NCI-H187 (cell line): ENCODE results near the gene ZNF580.

ENCODE experiments used
- DNase-seq, 2 experiments: peaks; one replicate each; lab custom pipeline; 2025; lab: John Stamatoyannopoulos, UW

Gene ZNF580

DNA sequence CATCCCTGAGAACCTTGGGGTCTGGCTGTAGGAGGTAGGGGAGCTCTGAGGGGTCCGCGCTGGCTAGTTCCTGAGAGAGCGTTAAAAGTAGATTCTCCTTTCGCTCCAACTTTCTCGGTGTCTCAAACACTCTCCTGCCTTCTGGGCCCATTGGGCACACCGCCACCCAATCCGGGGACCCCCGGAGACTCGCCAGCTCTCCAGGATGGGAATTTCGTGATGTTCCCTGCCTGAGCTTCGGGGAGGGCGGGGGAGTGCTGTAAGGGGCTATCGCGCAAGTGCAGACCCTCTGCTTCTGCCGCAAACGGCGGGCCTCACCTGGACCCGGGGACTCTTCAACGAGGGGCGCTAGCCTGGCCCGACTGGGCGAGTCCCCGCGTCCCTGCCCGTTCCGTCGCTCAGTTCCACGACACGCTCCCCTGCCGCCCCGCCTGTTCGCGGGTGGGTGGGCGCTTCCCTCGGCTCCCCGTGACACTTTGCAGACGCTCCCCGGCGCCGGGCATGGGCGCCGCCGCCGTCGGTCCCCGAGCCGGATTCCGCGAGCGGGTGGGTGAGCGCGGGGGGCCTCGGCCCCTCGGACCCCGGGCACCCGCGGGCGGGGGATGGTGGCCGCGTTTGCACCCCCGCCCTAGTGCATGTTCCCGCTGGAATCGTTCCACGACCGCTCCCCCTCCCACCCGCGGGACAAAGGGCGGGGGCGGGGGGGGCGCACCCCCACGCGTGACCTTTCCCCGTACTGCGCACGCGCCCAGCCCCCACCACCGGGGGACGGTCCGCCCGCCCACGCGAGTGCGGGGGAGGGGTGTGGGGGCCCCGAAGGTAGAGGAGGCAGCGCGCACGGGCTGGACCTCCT, 7.2 kb downstream of the ZNF580 start, which contains the start of gene CCDC106:
TSS of gene CCDC106 (plus strand) at position 481 of the 853 bp plus-strand sequence. CDS start 835 bp downstream, outside the sequence.
- DNase-seq: peak; percentile 42 to 55

DNA sequence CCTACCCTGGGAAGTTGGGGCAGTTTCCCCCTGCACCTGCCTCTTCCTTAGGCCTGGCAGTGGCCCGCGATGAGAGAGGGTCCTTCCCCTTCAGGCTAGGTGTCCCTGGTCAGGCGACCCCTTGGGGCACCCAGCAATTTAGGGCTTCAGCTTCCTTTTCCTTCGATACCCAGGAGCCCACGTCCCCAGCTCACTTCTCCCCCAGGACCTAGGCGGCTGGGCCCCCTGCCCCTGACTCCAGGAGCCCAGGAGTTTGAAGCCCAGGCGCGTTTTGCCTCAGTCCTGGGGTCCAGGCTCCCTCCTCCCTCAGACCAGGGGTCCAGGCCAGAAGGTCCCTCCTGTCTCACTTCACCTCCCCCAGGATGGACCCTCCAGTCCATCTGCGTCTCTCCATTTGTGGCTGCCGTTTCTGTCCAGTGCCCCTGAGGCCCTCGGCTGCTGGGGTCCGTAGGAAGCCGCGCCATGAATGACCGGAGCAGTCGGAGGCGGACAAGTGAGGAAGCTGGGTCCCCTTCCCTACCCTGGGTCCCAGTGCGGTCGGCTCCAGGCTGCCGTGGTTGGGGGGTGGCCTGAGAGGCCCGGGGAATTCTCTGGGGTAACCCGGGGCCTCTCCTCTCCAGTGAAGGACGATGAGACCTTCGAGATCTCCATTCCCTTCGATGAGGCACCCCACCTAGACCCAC, 7.9 kb downstream of the ZNF580 start:
- no peak for DNase-seq

DNA sequence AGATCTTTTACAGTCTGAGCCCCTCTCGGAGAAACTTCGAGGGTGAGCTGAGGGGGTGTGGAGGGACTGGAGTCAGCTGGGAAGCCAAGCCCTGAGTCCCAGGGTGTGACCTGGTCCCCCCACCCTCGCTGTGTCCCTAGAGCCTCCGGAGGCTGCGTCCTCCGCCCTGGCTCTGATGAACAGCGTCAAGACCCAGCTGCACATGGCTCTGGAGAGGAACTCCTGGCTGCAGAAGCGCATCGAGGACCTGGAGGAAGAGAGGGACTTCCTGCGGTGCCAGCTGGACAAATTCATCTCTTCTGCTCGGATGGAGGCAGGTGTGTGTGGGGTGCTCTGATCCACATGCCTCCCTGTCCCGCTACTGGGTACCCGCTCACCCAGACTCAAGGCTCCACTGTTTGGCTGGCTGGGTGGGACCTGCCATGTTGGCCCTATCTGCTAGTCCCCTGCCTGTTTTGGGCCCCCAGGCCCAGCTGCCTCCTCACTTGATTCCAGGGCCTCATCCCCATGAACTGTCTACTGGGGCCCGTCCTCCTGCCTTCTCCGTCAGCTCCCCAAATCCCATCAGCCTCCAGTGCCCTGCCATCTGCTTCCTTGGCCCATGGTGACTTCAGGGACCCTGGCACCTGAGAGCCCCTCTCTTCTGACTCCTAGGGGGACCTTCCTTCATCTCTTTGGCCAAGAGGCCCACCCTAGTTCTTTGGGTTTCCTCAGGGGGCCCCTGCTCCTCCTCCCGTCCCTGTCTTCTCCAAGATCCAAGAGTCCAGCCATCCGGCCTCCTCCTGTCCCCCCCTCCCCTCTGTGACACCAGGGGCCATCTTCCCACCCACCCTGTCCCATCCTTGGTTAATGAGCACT, 8.7 kb downstream of the ZNF580 start:
- DNase-seq: no peak

DNA sequence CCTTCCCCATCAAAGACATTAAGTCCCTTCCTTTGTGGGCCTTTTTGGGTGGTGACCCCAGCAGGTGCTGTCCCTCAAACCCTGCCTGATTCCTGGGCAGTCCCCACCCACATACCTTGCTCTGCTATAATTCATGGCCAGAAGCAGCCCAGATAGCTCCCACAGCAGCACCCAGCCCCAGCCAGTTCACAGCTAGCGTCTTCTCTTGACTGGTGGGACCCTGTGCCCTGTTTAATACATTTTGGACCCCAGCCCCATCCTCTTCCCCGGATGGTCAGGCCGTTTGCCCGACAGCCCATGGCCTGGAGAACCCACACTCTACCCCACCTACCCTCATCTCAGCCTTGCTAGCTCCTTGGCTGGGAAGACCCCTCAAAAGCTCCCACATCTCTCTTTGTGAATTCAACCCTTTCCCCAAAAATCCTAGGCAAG, 9.3 kb downstream of the ZNF580 start:
- DNase-seq: no peak

DNA sequence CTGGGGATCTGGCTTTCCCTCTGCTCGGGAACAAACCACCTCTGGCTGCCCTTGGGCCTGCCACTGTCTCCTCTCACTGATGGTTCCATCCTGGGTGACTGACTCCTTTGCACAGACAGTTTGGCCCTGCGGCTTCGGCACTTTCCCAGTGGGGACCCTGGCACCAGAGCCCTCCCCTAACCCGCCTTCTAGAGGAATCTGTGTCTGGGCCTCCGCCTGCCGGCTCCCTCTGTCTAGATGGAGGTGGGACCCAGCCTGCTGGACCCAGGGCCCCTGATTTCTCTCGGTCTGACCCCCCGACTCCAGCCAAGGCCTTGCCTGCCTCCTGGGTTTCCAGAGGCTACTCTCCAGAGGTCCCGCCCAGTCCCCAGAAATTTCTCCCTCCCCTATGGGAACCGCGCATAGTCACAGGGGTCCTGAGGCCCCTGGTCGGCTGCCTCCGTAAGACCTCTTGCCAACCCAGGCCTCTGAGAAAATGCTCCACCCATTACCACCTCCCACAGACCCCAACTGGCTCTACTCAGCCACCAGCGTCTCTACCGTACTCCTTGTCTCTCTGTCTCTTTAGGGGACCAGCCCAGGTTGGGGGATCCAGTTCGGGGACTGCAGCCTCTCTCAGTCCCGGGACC, 9.9 kb downstream of the ZNF580 start:
- no peak for DNase-seq

DNA sequence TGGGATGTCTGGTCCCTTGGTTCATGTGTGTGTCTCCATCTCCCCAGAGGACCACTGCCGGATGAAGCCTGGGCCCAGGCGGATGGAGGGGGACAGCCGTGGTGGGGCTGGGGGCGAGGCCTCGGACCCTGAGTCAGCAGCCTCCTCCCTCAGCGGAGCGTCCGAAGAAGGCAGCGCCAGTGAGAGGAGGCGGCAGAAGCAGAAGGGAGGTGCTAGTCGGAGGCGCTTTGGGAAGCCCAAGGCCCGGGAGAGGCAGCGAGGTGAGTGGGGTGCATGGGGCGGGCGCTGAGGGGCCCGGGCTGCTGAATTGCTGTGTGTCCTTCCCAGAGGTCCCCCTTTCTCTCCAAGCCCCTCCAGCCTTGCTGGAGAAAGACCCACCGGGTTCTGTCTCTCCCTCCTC, 10.4 kb downstream of the ZNF580 start:
- no peak for DNase-seq

DNA sequence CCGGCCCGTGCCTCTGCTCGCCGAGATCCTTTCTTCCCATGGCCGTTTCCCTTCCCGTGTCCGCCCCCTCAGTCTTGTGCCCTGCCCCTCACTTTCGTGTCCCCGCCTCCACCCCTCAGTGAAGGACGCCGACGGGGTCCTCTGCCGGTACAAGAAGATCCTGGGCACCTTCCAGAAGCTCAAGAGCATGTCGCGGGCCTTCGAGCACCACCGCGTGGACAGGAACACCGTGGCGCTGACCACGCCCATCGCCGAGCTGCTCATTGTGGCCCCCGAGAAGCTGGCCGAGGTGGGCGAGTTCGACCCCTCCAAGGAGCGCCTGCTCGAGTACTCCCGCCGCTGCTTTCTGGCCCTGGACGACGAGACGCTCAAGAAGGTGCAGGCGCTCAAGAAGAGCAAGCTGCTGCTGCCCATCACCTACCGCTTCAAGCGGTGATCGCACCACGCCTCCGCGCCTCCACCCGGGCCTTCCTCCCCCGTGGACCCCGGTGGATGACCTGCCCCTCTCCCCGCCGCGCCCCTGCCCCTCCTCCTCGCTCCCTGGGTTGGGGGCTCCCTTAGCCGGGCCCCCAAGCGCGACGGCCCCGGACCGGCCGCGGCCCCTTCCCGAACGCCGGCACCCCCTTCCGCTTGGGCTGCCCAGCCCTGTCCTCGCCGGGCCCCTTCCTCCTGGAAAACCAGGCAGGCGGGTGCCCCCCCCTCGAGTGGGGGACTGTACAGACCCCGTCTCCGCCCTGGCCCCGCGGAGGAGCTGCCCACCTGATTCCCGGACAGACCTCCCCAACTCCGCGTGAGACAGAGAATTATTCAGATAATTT, 11.7 kb downstream of the ZNF580 start:
- no peak for DNase-seq

DNA sequence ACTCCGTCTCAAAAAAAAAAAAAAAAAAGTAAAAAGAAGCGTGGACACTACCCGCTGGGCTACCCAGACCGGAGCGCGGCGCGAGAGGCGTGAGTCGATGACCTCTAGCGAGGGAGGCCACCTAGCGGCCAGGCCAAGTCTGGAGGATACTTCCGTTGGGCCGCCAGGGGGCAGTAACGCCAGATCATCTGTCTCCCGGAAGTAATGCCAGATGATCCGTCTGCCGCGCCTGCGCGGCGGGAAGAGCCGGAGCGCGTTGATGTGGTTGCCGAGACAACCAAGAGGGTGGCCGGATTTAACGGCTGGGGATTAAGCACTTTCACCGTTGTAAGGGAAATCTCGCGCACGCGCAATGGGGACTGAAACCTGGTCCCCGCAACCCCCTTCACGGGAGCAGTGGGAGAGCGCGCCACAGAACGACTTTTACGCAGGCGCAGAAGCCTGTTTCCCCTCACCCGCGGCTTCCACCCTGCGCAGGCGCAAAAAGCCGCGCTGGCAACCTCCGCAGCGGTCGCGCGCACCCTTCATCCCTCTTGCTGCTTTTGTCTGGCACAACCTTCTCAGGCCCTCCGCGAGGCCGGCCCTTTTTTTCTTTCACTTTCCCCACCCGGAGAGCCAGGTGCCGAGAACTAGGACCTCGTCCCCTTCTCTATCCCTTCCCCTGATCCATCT, 13.0 kb downstream of the ZNF580 start:
- DNase-seq: peak; percentile 98 to 99

DNA sequence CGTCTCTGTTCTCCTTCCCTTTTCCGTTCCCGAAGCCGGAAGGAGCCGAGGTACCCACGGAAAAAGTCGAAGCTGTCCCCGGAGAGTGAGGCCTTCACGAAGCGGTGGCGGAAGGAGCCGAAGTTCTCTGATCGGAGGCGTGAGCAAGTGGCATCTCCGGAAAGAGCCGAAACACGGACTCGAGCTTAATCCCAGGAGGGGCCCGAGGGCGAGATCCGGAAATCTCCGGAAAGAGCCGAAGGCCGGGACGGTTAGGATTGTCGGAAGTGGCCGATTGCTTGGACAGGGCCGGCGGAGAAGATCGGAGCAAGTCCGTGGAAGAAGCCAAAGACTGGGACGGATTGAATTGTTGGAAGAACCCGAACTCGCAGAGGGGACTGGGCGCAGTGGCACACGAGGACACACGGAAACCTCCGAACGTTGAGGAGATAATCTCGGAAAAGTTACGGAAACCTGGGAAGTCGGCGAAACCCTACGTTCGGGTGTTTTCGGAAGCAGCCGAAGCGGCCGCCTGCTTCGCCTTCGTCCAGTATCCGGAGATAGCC, 13.6 kb downstream of the ZNF580 start:
- peak; percentile 98 for DNase-seq

DNA sequence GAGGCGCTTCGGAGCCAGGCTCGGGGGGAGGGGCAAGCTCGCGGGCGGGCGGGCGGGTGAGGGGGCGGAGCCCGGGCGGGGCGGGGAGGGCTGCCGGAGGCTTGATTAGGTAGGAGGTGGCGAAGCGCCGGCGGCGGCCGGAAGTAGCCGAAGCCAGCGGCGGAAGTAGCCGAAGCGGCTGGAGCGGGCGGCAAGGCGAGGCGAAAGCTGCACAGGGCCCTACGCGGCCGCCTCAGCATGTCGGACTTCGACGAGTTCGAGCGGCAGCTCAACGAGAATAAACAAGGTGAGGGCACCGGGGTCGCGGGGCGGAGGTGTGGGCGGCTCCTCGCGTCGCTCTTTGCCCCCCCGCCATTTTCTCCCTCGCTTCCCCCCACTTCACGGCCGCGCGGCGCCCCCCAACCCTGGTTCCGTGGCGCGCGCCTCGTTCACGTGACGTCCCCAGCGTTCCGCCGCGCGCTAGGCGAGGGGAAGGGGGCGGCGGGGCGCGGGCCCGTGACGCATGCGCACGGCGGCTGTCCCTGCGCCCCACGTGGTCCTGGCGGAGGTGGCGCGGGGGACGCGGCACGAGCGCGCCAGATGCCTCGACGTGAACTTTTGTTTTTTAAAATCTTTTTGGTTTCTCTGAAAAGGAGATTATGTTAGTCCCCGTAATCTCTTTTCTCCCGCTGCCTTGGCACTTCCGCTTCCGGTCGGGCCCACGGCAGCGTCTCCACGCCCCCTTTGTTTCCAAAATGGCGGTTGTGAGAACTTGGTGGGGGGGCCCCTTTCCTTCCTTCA, 14.3 kb downstream of the ZNF580 start, which contains the start of gene U2AF2:
TSS of gene U2AF2 (plus strand) at position 168 of the 780 bp plus-strand sequence. CDS start at position 238, 70 bp downstream.
- peak; percentile 66 to 91 for DNase-seq

DNA sequence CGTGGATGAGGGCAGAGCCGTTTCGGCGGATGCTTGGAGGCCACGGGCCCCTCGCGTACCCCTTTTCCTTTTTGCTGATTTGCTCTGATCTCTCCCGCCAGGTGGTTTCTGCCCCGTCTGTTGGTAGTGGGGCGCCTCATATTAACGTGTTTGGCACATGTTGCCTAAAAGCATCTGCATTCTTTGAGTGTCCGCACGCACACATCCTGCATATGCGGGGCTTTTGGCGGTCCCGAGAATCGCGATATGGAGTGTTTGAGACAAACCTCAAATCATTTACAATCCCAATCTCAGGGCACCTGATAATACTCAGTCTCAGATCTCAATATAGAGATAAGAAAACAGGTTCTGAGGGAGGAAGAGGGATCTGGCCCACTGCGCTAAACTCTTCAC, 14.8 kb downstream of the ZNF580 start:
- no peak for DNase-seq

DNA sequence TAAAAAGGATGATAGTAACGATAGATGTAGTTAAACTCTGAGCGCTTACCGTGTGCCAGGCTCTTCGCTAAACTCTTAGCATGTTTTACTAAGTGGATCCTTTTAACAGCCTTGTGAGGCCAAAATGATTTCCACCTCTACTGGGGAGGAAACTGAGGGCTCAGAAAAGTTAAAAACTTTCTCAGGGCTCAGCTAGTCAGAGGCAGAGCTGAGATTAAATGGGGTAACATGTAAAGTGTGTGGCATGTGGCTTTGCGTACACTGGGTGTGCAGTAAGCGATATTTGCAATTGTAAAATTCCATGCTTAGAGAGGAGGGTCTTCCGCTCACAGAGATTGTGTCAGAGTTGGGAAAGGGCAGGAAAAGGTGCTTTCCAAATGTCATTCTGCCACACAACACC, 15.8 kb downstream of the ZNF580 start:
- DNase-seq: no peak

DNA sequence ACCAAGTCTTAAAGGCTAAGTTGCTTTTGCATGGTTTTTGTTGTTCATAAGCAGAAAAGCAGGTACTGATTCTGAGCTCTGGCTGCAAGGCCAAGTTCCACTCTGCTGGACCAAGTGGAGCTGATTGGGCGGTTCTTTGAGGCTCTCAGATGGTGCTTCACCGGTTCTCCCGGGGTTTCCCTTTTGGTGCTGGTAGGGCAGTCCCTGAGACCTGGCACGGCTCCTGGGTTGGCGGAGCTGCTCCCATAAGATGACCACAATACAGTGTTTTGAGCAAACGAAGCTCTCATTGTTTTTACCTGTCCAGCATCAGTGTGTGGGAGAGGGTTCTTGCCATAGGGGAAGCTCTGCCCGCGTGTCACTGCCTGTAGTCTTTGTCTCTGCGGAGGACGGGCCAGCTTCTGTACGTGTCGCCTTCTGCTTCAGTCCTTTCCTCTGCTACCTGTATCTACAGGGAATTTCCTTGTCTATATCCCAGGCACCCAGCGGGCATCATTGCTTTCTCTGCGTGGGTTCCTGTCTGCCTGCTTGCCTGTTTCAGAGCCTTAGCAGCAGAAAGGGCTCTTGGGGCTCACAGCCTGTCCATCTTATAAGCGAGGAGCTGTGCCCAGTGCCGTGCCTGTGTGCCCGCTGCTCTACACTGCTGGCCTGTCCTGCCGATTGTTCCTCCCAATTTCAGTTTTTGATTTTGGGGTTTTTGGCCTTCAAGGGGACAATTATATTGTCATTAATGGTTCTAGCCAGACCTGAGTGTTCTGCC, 16.4 kb downstream of the ZNF580 start:
- no peak for DNase-seq

DNA sequence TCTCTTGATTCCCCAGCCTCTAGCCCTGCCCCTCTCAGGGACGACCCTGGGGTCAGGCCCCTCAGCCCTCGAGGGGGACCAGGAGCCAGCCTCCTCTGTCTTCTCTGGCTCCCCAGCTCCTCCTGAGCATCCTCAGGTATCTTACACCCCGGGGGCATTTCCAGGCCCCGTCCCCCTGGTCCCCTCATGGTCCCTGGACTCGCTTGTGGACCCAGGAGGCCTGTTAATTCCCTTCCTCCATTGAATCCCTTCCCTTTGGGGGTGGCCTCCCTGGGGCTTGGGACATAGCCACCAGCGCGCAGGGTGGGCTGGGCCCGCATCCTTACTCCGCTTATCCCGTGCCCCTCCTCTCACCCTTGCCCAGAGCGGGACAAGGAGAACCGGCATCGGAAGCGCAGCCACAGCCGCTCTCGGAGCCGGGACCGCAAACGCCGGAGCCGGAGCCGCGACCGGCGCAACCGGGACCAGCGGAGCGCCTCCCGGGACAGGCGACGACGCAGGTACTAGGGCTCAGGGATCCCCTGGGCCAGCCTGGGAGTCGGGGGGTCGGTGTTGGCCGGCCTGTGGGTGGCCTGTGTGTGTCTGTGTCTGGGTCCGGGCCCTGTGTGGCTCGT, 18.2 kb downstream of the ZNF580 start:
- no peak for DNase-seq

DNA sequence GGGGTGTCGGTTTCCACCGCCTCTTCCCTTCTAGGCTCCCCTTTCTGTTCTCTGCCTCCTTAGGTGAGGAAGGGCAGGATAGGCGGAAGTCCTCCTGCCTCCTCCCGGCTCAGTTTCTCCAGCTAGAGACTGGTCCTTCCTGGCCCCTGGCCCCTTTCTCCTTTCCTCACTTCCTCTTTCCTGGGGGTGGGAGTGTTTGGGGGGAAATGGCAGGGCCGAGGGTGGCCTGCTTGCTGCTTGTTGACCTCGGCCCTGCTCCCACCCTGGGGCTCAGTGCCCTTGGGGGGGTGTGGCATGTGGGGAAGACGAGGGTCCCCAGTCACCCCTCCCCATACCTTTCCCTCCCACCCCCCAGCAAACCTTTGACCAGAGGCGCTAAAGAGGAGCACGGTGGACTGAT, 19.0 kb downstream of the ZNF580 start:
- no peak for DNase-seq

DNA sequence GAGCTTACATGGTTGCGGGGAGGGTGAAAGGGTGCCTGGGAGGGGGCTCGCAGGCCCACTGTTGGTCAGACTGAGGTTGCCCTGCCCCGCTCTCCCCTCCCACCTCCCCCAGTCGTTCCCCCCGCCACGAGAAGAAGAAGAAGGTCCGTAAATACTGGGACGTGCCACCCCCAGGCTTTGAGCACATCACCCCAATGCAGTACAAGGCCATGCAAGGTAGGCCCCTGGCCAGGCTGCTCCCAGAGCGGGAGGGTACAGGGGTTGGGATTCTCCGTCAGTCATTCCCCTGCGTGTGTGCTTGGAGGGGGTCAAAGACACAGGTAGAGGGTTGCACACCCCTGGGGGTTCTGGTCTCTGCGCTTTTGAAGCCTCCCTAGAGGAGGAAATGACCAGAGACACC, 19.6 kb downstream of the ZNF580 start:
- no peak for DNase-seq

DNA sequence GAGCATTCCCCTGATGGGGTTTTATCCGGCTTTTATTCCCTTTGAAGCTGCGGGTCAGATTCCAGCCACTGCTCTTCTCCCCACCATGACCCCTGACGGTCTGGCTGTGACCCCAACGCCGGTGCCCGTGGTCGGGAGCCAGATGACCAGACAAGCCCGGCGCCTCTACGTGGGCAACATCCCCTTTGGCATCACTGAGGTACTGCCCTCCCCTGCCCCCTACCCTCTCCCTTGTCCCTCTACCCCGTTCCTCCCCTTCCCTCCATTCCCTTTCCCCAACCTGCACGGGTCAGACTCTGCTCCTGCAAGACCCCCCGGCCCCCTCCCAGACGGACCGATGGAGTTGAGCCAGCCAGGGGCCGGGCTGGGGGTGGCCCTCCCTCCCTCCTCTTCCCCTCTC, 20.2 kb downstream of the ZNF580 start:
- no peak for DNase-seq

DNA sequence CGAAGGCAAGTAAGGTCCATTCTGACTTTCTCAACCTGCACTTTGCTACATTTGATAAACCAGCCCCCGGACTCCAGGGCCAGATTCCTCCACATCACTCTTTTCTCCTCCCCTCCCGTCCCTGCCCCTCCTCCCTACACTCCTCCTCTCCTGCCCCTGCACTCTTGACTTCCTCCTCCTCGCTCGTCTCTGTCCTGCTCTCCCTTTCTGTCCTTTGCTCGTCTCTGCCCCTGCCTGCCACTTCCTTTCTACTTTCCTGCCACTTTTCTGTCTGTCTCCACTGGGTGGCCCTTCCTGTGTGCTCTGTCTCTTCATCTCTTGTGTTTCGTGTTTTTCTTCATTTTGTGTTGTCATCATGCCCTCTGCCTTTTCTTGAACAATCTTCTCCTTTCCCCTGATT, 21.0 kb downstream of the ZNF580 start:
- no peak for DNase-seq
